HEK293T (cell line): ENCODE measurements around the gene C6orf136.

Source experiments
- CTCF ChIA-PET: fragments of 350-600 bp; formaldehyde crosslinking; extraction: SDS; loops from one replicate; lab custom pipeline; 2021; ENCODE audit warnings: antibody characterized with exemption, inconsistent platforms; lab: Yijun Ruan, JAX
- POLR2A ChIA-PET: fragments of 350-600 bp; formaldehyde crosslinking; extraction: SDS; loops from one replicate; lab custom pipeline; 2020; ENCODE audit warnings: antibody characterized with exemption, inconsistent platforms; lab: Yijun Ruan, JAX
- DNase-seq: peaks from one replicate; pipeline ENCODE4 v3.0.0; 2012; ENCODE audit warnings: mixed read lengths; ENCODE audit errors: extremely low spot score
- ARNT ChIP-seq: fragments of 450-650 bp; IDR thresholded peaks from 2 replicates; pipeline ENCODE4 v1.6.1; 2017; ENCODE audit warnings: mild to moderate bottlenecking
- BHLHE40 ChIP-seq: fragments of 450-650 bp; IDR thresholded peaks from 2 replicates; pipeline ENCODE4 v1.6.1; 2016; ENCODE audit warnings: mild to moderate bottlenecking, moderate library complexity, borderline replicate concordance
- CTBP1 ChIP-seq: fragments of 450-650 bp; IDR thresholded peaks from 2 replicates; pipeline ENCODE4 v1.6.1; 2016; ENCODE audit warnings: borderline replicate concordance
- ELF4 ChIP-seq: fragments of 450-650 bp; IDR thresholded peaks from 2 replicates; pipeline ENCODE4 v1.6.1; 2017; ENCODE audit warnings: antibody characterized with exemption
- FOXA1 ChIP-seq: fragments of 450-650 bp; IDR thresholded peaks from 2 replicates; pipeline ENCODE4 v1.6.1; 2016; ENCODE audit warnings: mild to moderate bottlenecking
- FOXK2 ChIP-seq: fragments of 450-650 bp; IDR thresholded peaks from 2 replicates; pipeline ENCODE4 v1.6.1; 2016; ENCODE audit warnings: mild to moderate bottlenecking
- FOXM1 ChIP-seq: fragments of 450-650 bp; IDR thresholded peaks from 2 replicates; pipeline ENCODE4 v1.6.1; 2017; ENCODE audit warnings: mild to moderate bottlenecking, borderline replicate concordance
- HDGF ChIP-seq: fragments of 450-650 bp; IDR thresholded peaks from 2 replicates; pipeline ENCODE4 v1.6.1; 2017; ENCODE audit warnings: antibody characterized with exemption, borderline replicate concordance
- L3MBTL2 ChIP-seq: fragments of 450-650 bp; conservative IDR thresholded peaks from 2 replicates; pipeline ENCODE4 v1.6.1; 2016; ENCODE audit warnings: mild to moderate bottlenecking
- LEF1 ChIP-seq: fragments of 450-650 bp; IDR thresholded peaks from 2 replicates; pipeline ENCODE4 v1.6.1; 2017; ENCODE audit warnings: mild to moderate bottlenecking, borderline replicate concordance
- NFRKB ChIP-seq: fragments of 450-650 bp; IDR thresholded peaks from 2 replicates; pipeline ENCODE4 v1.6.1; 2016; ENCODE audit warnings: mild to moderate bottlenecking, moderate library complexity
- PKNOX1 ChIP-seq: fragments of 450-650 bp; IDR thresholded peaks from 2 replicates; pipeline ENCODE4 v1.6.1; 2016
- SP1 ChIP-seq: fragments of 450-650 bp; IDR thresholded peaks from 2 replicates; pipeline ENCODE4 v1.6.1; 2017
- SUZ12 ChIP-seq: fragments of 450-650 bp; IDR thresholded peaks from 2 replicates; pipeline ENCODE4 v1.6.1; 2016; ENCODE audit warnings: mild to moderate bottlenecking
- TARDBP ChIP-seq: fragments of 450-650 bp; IDR thresholded peaks from 2 replicates; pipeline ENCODE4 v1.6.1; 2016
- ZNF384 ChIP-seq: fragments of 450-650 bp; IDR thresholded peaks from 2 replicates; pipeline ENCODE4 v1.6.1; 2016

The C6orf136 gene

GRCh38 chr6:30615219-30615957 lies 31.5 kb upstream of the C6orf136 start:
- DNase-seq, result no peak
- POLR2A ChIA-PET, result interaction anchor here (0.6 to 4.8 kb wide), 44 partner anchors 9 to 885 kb away, joined by 3 to 90 read pairs (median 4); partner anchors contain the start of genes ABCF1, ATAT1, DHX16 and GNL1
- TF ChIP-seq SP1 (no peak), HDGF (no peak), ELF4 (peak; percentile 32; the same call in 1 of the 2 replicates), ZNF384 (peak; percentile 53; the same call in 1 of the 2 replicates), NFRKB (peak; percentile 42), FOXK2 (0 out of 2 replicates have a peak, but pooled peaks have one; percentile 39), SUZ12 (no peak)
- CTCF ChIA-PET, result interaction anchor here (0.6 to 0.7 kb wide), 4 partner anchors 18 to 162 kb away, joined by 3 to 5 read pairs (median 4); no protein-coding TSS in a partner anchor

GRCh38 chr6:30615958-30616810 lies 30.7 kb upstream of the C6orf136 start:
- ChIA-PET POLR2A (interaction anchor here (0.6 to 4.8 kb wide), 34 partner anchors 8 to 885 kb away, joined by 3 to 90 read pairs (median 4); partner anchors contain the start of genes ABCF1, ATAT1, DHX16 and GNL1), CTCF (interaction anchor here (0.7 kb wide), 1 partner anchor 163 kb away, joined by 3 read pairs; no protein-coding TSS in a partner anchor)
- TF ChIP-seq ELF4 (no peak), FOXK2 (0 out of 2 replicates have a peak, but pooled peaks have one; percentile 3), NFRKB (0 out of 2 replicates have a peak, but pooled peaks have one; percentile 29), LEF1 (no peak), L3MBTL2 (no peak), CTBP1 (no peak), ARNT (no peak), SP1 (no peak), HDGF (no peak), PKNOX1 (no peak), BHLHE40 (no peak), SUZ12 (no peak), ZNF384 (no peak), FOXA1 (no peak), FOXM1 (no peak), TARDBP (no peak)
- no peak for DNase-seq

GRCh38 chr6:30616811-30617564 lies 29.9 kb upstream of the C6orf136 start, which contains the start of gene PPP1R10:
Gene PPP1R10, minus strand, starts transcription at chr6:30617243. Its CDS starts 7,299 bp downstream, at chr6:30609944.
- ChIA-PET CTCF (interaction anchor here (0.7 kb wide), 1 partner anchor 62 kb away, joined by 5 read pairs; no protein-coding TSS in a partner anchor), POLR2A (interaction anchor here (0.5 to 2.0 kb wide), 12 partner anchors 9 to 102 kb away, joined by 3 to 10 read pairs (median 4); partner anchors contain the start of genes ABCF1, ATAT1, DHX16 and MDC1)
- peak; percentile 94 for DNase-seq
- no peak for TF ChIP-seq LEF1
- 0 out of 2 replicates have a peak, but pooled peaks have one; percentile 37 for TF ChIP-seq SP1
- TF ChIP-seq PKNOX1, result peak; percentile 65
- peak; percentile 92 for TF ChIP-seq NFRKB
- TF ChIP-seq ELF4, result peak; percentile 91
- no peak for TF ChIP-seq TARDBP
- TF ChIP-seq FOXM1, result peak; percentile 98
- no peak for TF ChIP-seq SUZ12
- TF ChIP-seq BHLHE40, result peak; percentile 27; the same call in 1 of the 2 replicates
- no peak; the same call in 1 of the 2 replicates for TF ChIP-seq CTBP1

- DNase-seq, result peak; percentile 87
- ChIA-PET POLR2A (interaction anchor here (0.5 to 2.0 kb wide), 18 partner anchors 8 to 126 kb away, joined by 3 to 10 read pairs (median 3); partner anchors contain the start of genes ABCF1, ATAT1, C6orf136 and DHX16), CTCF (interaction anchor here (0.7 kb wide), 2 partner anchors 52 to 61 kb away, joined by 5 read pairs; no protein-coding TSS in a partner anchor)
- TF ChIP-seq BHLHE40, result no peak
- peak; percentile 51; the same call in 1 of the 2 replicates for TF ChIP-seq ELF4
- peak; percentile 66 for TF ChIP-seq L3MBTL2
- TF ChIP-seq NFRKB, result 0 out of 2 replicates have a peak, but pooled peaks have one; percentile 14
- TF ChIP-seq PKNOX1, result peak; percentile 23; the same call in 1 of the 2 replicates
Measured at GRCh38 chr6:30617565-30618269, 29.2 kb upstream of the C6orf136 start, which contains the start of gene MRPS18B. Gene MRPS18B, plus strand, starts transcription at chr6:30617840. Its CDS starts 26 bp downstream, at chr6:30617866.
